Smooth muscle cell (in vitro differentiated cells): ENCODE measurements around the gene AQP12B. TPM values are rescaled to one million over a fixed set of nuclear protein-coding genes. Genes with fewer than 3 reads are reported as not detected.

Source experiments
- DNase-seq: peaks from one replicate; lab custom pipeline; 2025; ENCODE audit not compliant: unreplicated experiment; lab: John Stamatoyannopoulos, UW
- H2AFZ ChIP-seq: fragments of 200-600 bp; sonication (generic); 2 replicates; pipeline ENCODE4 v1.6.0; 2016; ENCODE audit warnings: antibody characterized with exemption, low read depth, mild to moderate bottlenecking
- H3F3A ChIP-seq: fragments of 200-600 bp; sonication (generic); 2 replicates; pipeline ENCODE4 v1.6.0; 2017; ENCODE audit warnings: antibody characterized with exemption, low read depth
- H3K27ac ChIP-seq: fragments of 200-600 bp; sonication (generic); 2 replicates; pipeline ENCODE4 v1.5.1; 2016; ENCODE audit warnings: low read depth, mild to moderate bottlenecking
- H3K27me3 ChIP-seq: fragments of 200-600 bp; sonication (generic); 2 replicates; pipeline ENCODE4 v1.6.1; 2016; ENCODE audit warnings: low read depth, mild to moderate bottlenecking
- H3K36me3 ChIP-seq: fragments of 200-600 bp; sonication (generic); 2 replicates; pipeline ENCODE4 v1.5.1; 2016; ENCODE audit warnings: low read depth
- H3K4me1 ChIP-seq: fragments of 200-600 bp; sonication (generic); 2 replicates; pipeline ENCODE4 v1.5.1; 2016; ENCODE audit warnings: low read depth
- H3K4me2 ChIP-seq: fragments of 200-600 bp; sonication (generic); 2 replicates; pipeline ENCODE4 v1.6.0; 2016; ENCODE audit warnings: mild to moderate bottlenecking
- H3K4me3 ChIP-seq: fragments of 200-600 bp; sonication (generic); 2 replicates; pipeline ENCODE4 v1.5.1; 2016; ENCODE audit warnings: mild to moderate bottlenecking
- H3K79me2 ChIP-seq: fragments of 200-600 bp; sonication (generic); 2 replicates; pipeline ENCODE4 v1.6.0; 2016; ENCODE audit warnings: low read depth, mild to moderate bottlenecking
- H3K9ac ChIP-seq: fragments of 200-600 bp; sonication (generic); 2 replicates; pipeline ENCODE4 v1.6.0; 2016; ENCODE audit warnings: low read depth
- H3K9me3 ChIP-seq: fragments of 200-600 bp; sonication (generic); replicated peaks from 2 replicates; pipeline ENCODE4 v1.5.1; 2016; ENCODE audit warnings: low read depth
- H4K20me1 ChIP-seq: fragments of 200-600 bp; sonication (generic); 2 replicates; pipeline ENCODE4 v1.6.0; 2016; ENCODE audit warnings: low read depth
- CTCF ChIP-seq: fragments of 200-600 bp; sonication (generic); IDR thresholded peaks from 2 replicates; pipeline ENCODE4 v1.5.1; 2017; ENCODE audit warnings: borderline replicate concordance, mild to moderate bottlenecking, antibody characterized with exemption; ENCODE audit not compliant: insufficient read depth, poor library complexity, severe bottlenecking
- WGBS: methylation state at CpG from one replicate; pipeline ENCODE4 v1.1.7; 2016; ENCODE audit warnings: low lambda C conversion rate; 5-methylcytosine and 5-hydroxymethylcytosine counted together
- polyA plus RNA-seq: library from polyadenylated mRNA; unstranded; fragments of >200 nt; fragmentation: Nextera tagmentation; extraction: Ambion mirVana; gene quantifications from 2 replicates; pipeline ENCODE4 v1.2.1, GENCODE V29; 2016
- total RNA-seq: library from RNA; depleted of rRNA; stranded (reverse); fragments of >200 nt; gene quantifications from 2 replicates; pipeline ENCODE4 v1.2.3, GENCODE V29; 2014

The AQP12B gene
- total and polyA plus RNA-seq, 2 experiments from 2014 or later: not detected

- no peak overlapping the region for H3K9ac ChIP-seq
- H3K9me3 ChIP-seq: no peaks in the 10 kb centered on the region
- 88% methylated on average over 19 of the region's 19 CpGs for WGBS
- no peak for DNase-seq
- H3F3A ChIP-seq: no peaks in the 10 kb centered on the region
- no peaks in the 10 kb centered on the region for H4K20me1 ChIP-seq
- no peak overlapping the region for H3K27ac ChIP-seq
- H3K36me3 ChIP-seq: no peaks in the 10 kb centered on the region
- H3K4me3 ChIP-seq: no peak overlapping the region
- H3K4me2 ChIP-seq: no peak overlapping the region
- peaks cover 8% of the 10 kb centered on the region for H3K27me3 ChIP-seq
- TF ChIP-seq CTCF: no peak
- no peaks in the 10 kb centered on the region for H3K4me1 ChIP-seq
- no peaks in the 10 kb centered on the region for H3K79me2 ChIP-seq
- no peak overlapping the region for H2AFZ ChIP-seq
These were observed 22.0 kb upstream of the AQP12B start for GRCh38 chr2:240704651-240705050.

- Histone ChIP-seq H3K27ac (no peak overlapping the region), H4K20me1 (no peaks in the 10 kb centered on the region), H3K27me3 (peaks cover 8% of the 10 kb centered on the region), H3K4me2 (no peak overlapping the region), H3K79me2 (no peaks in the 10 kb centered on the region), H3K4me3 (no peak overlapping the region), H3K9me3 (no peaks in the 10 kb centered on the region), H3K36me3 (no peaks in the 10 kb centered on the region), H2AFZ (no peak overlapping the region), H3K9ac (no peak overlapping the region), H3K4me1 (no peaks in the 10 kb centered on the region), H3F3A (no peaks in the 10 kb centered on the region)
- DNase-seq: no peak
- no peak for TF ChIP-seq CTCF
- WGBS: 92% methylated on average over 17 of the region's 18 CpGs
These were observed 21.0 kb upstream of the AQP12B start for GRCh38 chr2:240703417-240704341.

GRCh38 chr2:240702640-240703011 lies 19.9 kb upstream of the AQP12B start:
- no peaks in the 10 kb centered on the region for H3K4me1 ChIP-seq
- no peaks in the 10 kb centered on the region for H4K20me1 ChIP-seq
- no peaks in the 10 kb centered on the region for H3F3A ChIP-seq
- H2AFZ ChIP-seq: no peak overlapping the region
- H3K27ac ChIP-seq: no peak overlapping the region
- no peak for DNase-seq
- H3K27me3 ChIP-seq: peaks cover 8% of the 10 kb centered on the region
- no peaks in the 10 kb centered on the region for H3K36me3 ChIP-seq
- H3K9ac ChIP-seq: no peak overlapping the region
- H3K9me3 ChIP-seq: no peaks in the 10 kb centered on the region
- 85% methylated on average over 8 of the region's 9 CpGs for WGBS
- H3K4me2 ChIP-seq: no peak overlapping the region
- no peak overlapping the region for H3K4me3 ChIP-seq
- H3K79me2 ChIP-seq: no peaks in the 10 kb centered on the region
- TF ChIP-seq CTCF: no peak
